Neural progenitor cell (in vitro differentiated cells): ENCODE data around the gene ARHGAP26.

Experiments used
- CTCF ChIP-seq: fragments of 200-600 bp; sonication (generic); IDR thresholded peaks from 2 replicates; pipeline ENCODE4 v1.5.1; 2017; ENCODE audit warnings: antibody characterized with exemption, mild to moderate bottlenecking
- EZH2 ChIP-seq: fragments of 200-600 bp; sonication (generic); IDR thresholded peaks from 2 replicates; pipeline ENCODE4 v1.6.1; 2017; ENCODE audit warnings: antibody characterized with exemption, mild to moderate bottlenecking, moderate library complexity
- EZH2phosphoT487 ChIP-seq: fragments of 200-600 bp; sonication (generic); IDR thresholded peaks from 2 replicates; pipeline ENCODE4 v1.6.1; 2017; ENCODE audit warnings: antibody characterized with exemption

- no peak for TF ChIP-seq CTCF
- no peak for TF ChIP-seq EZH2phosphoT487
- TF ChIP-seq EZH2: no peak
Observed at GRCh38 chr5:143149759-143150158, 379.6 kb downstream of the ARHGAP26 start.
